HG02763 (cell line): Measurements from ENCODE around the gene DGKE.

ENCODE experiments used
- ATAC-seq: cut with Tn5 transposase; IDR thresholded peaks from one replicate; pipeline ENCODE4 v1.9.1; 2021; ENCODE audit warnings: mild to moderate bottlenecking, moderate library complexity; ENCODE audit not compliant: unreplicated experiment

The DGKE gene

GRCh38 chr17:56912105-56912999, 78.4 kb downstream of the DGKE start:
- ATAC-seq = no peak

GRCh38 chr17:56913000-56913311, 79.0 kb downstream of the DGKE start:
- no peak for ATAC-seq

GRCh38 chr17:56913353-56913866, 79.5 kb downstream of the DGKE start:
- ATAC-seq = peak; percentile 37

GRCh38 chr17:56913867-56914580, 80.1 kb downstream of the DGKE start, which contains the start of gene TRIM25:
Gene TRIM25, minus strand, starts transcription at chr17:56914049. Its CDS starts 61 bp downstream, at chr17:56913988.
- ATAC-seq = peak; percentile 58

GRCh38 chr17:56914581-56915273, 80.8 kb downstream of the DGKE start:
- no peak for ATAC-seq

GRCh38 chr17:56917559-56918296, 83.8 kb downstream of the DGKE start:
- no peak for ATAC-seq

- ATAC-seq = no peak
Measured at GRCh38 chr17:56918916-56919315, 85.0 kb downstream of the DGKE start.
